Ectodermal cell (in vitro differentiated cells): ENCODE measurements around the gene ATP11C.

Experiments
- H3K27ac ChIP-seq: 2 replicates; pipeline ENCODE4 v1.7.0; 2013; ENCODE audit warnings: mild to moderate bottlenecking, low read depth, low read length; ENCODE audit not compliant: insufficient read depth, poor library complexity, severe bottlenecking
- H3K27me3 ChIP-seq: 2 replicates; pipeline ENCODE4 v1.7.0; 2013; ENCODE audit warnings: mild to moderate bottlenecking, low read length; ENCODE audit not compliant: insufficient read depth, control insufficient read depth, poor library complexity, severe bottlenecking
- H3K36me3 ChIP-seq: one replicate; pipeline ENCODE4 v1.7.0; 2013; ENCODE audit warnings: low read length; ENCODE audit not compliant: control insufficient read depth, insufficient read depth
- H3K4me1 ChIP-seq: one replicate; pipeline ENCODE4 v1.7.0; 2013; ENCODE audit warnings: low read length; ENCODE audit not compliant: control insufficient read depth, insufficient read depth
- H3K4me3 ChIP-seq: 2 replicates; pipeline ENCODE4 v1.7.0; 2013; ENCODE audit warnings: low read depth, low read length, control low read depth; ENCODE audit not compliant: insufficient read depth
- H3K9me3 ChIP-seq: 2 replicates; pipeline ENCODE4 v1.7.0; 2013; ENCODE audit warnings: mild to moderate bottlenecking, low read length, moderate library complexity; ENCODE audit not compliant: control insufficient read depth
- WGBS, 2 experiments: methylation state at CpG; one replicate each; pipeline ENCODE4 v1.1.7; 2013; ENCODE audit warnings: missing lambda C conversion rate in 2 of 2; 5-methylcytosine and 5-hydroxymethylcytosine counted together

Gene ATP11C

GRCh38 chrX:139834879-139835278 is 98.0 kb downstream of the ATP11C start:
- Histone ChIP-seq H3K9me3 (no peaks in the 10 kb centered on the region), H3K4me1 (peaks cover 10% of the 10 kb centered on the region), H3K27ac (no peak overlapping the region), H3K36me3 (no peaks in the 10 kb centered on the region), H3K4me3 (no peak overlapping the region), H3K27me3 (no peaks in the 10 kb centered on the region)

- 82 to 92% methylated on average over 1 to 2 of the region's 3 CpGs for WGBS, 2 experiments
- H3K4me1 ChIP-seq, result peaks cover 10% of the 10 kb centered on the region
- H3K4me3 ChIP-seq, result no peak overlapping the region
- H3K36me3 ChIP-seq, result no peaks in the 10 kb centered on the region
- H3K27me3 ChIP-seq, result no peaks in the 10 kb centered on the region
- no peak overlapping the region for H3K27ac ChIP-seq
- no peaks in the 10 kb centered on the region for H3K9me3 ChIP-seq
Measured at GRCh38 chrX:139832718-139833309, 100.0 kb downstream of the ATP11C start.

- no peak overlapping the region for H3K4me3 ChIP-seq
- no peak overlapping the region for H3K27ac ChIP-seq
- H3K9me3 ChIP-seq, result no peaks in the 10 kb centered on the region
- H3K4me1 ChIP-seq, result peaks cover 11% of the 10 kb centered on the region
- H3K27me3 ChIP-seq, result no peaks in the 10 kb centered on the region
- WGBS, 2 experiments, result 60 to 68% methylated on average over 2 to 3 of the region's 3 CpGs
- no peaks in the 10 kb centered on the region for H3K36me3 ChIP-seq
Measured at GRCh38 chrX:139831675-139832456, 101.0 kb downstream of the ATP11C start.

GRCh38 chrX:139831017-139831416 is 101.8 kb downstream of the ATP11C start:
- Histone ChIP-seq H3K4me3 (no peak overlapping the region), H3K36me3 (no peaks in the 10 kb centered on the region), H3K9me3 (no peaks in the 10 kb centered on the region), H3K27ac (no peak overlapping the region), H3K27me3 (no peaks in the 10 kb centered on the region), H3K4me1 (peaks cover 15% of the 10 kb centered on the region)

- Histone ChIP-seq H3K4me3 (no peak overlapping the region), H3K36me3 (no peaks in the 10 kb centered on the region), H3K27ac (no peak overlapping the region), H3K27me3 (no peaks in the 10 kb centered on the region), H3K9me3 (no peaks in the 10 kb centered on the region), H3K4me1 (peaks cover 15% of the 10 kb centered on the region)
- 100% methylated on average over 1 of the region's 1 CpG for WGBS, 2 experiments
Measured at GRCh38 chrX:139828830-139829229, 104.0 kb downstream of the ATP11C start.

- 100% methylated on average over 1 of the region's 1 CpG; no CpG with 5 or more reads in 1 of the 2 experiments for WGBS, 2 experiments
- peaks cover 15% of the 10 kb centered on the region for H3K4me1 ChIP-seq
- H3K27ac ChIP-seq, result no peak overlapping the region
- H3K4me3 ChIP-seq, result no peak overlapping the region
- no peaks in the 10 kb centered on the region for H3K27me3 ChIP-seq
- H3K36me3 ChIP-seq, result no peaks in the 10 kb centered on the region
- no peaks in the 10 kb centered on the region for H3K9me3 ChIP-seq
Measured at GRCh38 chrX:139828033-139828432, 104.8 kb downstream of the ATP11C start.

GRCh38 chrX:139826065-139827044 is 106.5 kb downstream of the ATP11C start:
- no peaks in the 10 kb centered on the region for H3K36me3 ChIP-seq
- H3K27me3 ChIP-seq, result no peaks in the 10 kb centered on the region
- peaks cover 12% of the 10 kb centered on the region for H3K4me1 ChIP-seq
- H3K27ac ChIP-seq, result no peak overlapping the region
- no peaks in the 10 kb centered on the region for H3K9me3 ChIP-seq
- WGBS, 2 experiments, result 72 to 88% methylated on average over 3 to 6 of the region's 8 CpGs
- no peak overlapping the region for H3K4me3 ChIP-seq

- 92 to 96% methylated on average over 2 to 3 of the region's 3 CpGs for WGBS, 2 experiments
- Histone ChIP-seq H3K4me3 (no peak overlapping the region), H3K27ac (no peak overlapping the region), H3K27me3 (no peaks in the 10 kb centered on the region), H3K9me3 (no peaks in the 10 kb centered on the region), H3K4me1 (peaks cover 5% of the 10 kb centered on the region), H3K36me3 (no peaks in the 10 kb centered on the region)
Measured at GRCh38 chrX:139825618-139826017, 107.2 kb downstream of the ATP11C start.

- no peaks in the 10 kb centered on the region for H3K27me3 ChIP-seq
- peaks cover 5% of the 10 kb centered on the region for H3K4me1 ChIP-seq
- H3K9me3 ChIP-seq, result no peaks in the 10 kb centered on the region
- H3K4me3 ChIP-seq, result no peak overlapping the region
- H3K36me3 ChIP-seq, result no peaks in the 10 kb centered on the region
- WGBS, 2 experiments, result 82 to 98% methylated on average over 4 of the region's 6 CpGs
- H3K27ac ChIP-seq, result no peak overlapping the region
Measured at GRCh38 chrX:139823806-139824205, 109.0 kb downstream of the ATP11C start.
